Hepatocyte (in vitro differentiated cells): ENCODE measurements around the gene NPAS3. TPM values are rescaled to one million over a fixed set of nuclear protein-coding genes. Genes with fewer than 3 reads are reported as not detected.

ENCODE experiments used
- DNase-seq: peaks from one replicate; pipeline ENCODE4 v3.0.0-alpha.2; 2016; ENCODE audit warnings: low spot score
- H2AFZ ChIP-seq: fragments of 200-600 bp; sonication (generic); 2 replicates; pipeline ENCODE4 v1.6.0; 2016; ENCODE audit warnings: antibody characterized with exemption, mild to moderate bottlenecking
- H3K27ac ChIP-seq: fragments of 200-600 bp; sonication (generic); 2 replicates; pipeline ENCODE4 v1.5.1; 2016; ENCODE audit warnings: mild to moderate bottlenecking
- H3K27me3 ChIP-seq: fragments of 200-600 bp; sonication (generic); 2 replicates; pipeline ENCODE4 v1.6.1; 2016
- H3K36me3 ChIP-seq: fragments of 200-600 bp; sonication (generic); replicated peaks from 2 replicates; pipeline ENCODE4 v1.5.1; 2016; ENCODE audit warnings: low read depth; ENCODE audit not compliant: insufficient read depth
- H3K4me1 ChIP-seq: fragments of 200-600 bp; sonication (generic); 2 replicates; pipeline ENCODE4 v1.5.1; 2016; ENCODE audit warnings: mild to moderate bottlenecking, moderate library complexity; ENCODE audit not compliant: insufficient read depth
- H3K4me2 ChIP-seq: fragments of 200-600 bp; sonication (generic); 2 replicates; pipeline ENCODE4 v1.6.0; 2016
- H3K4me3 ChIP-seq: fragments of 200-600 bp; sonication (generic); 2 replicates; pipeline ENCODE4 v1.5.1; 2016; ENCODE audit warnings: mild to moderate bottlenecking
- H3K79me2 ChIP-seq: fragments of 200-600 bp; sonication (generic); 2 replicates; pipeline ENCODE4 v1.6.0; 2017; ENCODE audit warnings: mild to moderate bottlenecking
- H3K9me2 ChIP-seq: fragments of 200-600 bp; sonication (generic); replicated peaks from 2 replicates; pipeline ENCODE4 v1.6.0; 2017; ENCODE audit warnings: mild to moderate bottlenecking; ENCODE audit not compliant: insufficient read depth
- H3K9me3 ChIP-seq: fragments of 200-600 bp; sonication (generic); 2 replicates; pipeline ENCODE4 v1.5.1; 2016; ENCODE audit warnings: low read depth, mild to moderate bottlenecking
- H4K20me1 ChIP-seq: fragments of 200-600 bp; sonication (generic); 2 replicates; pipeline ENCODE4 v1.6.0; 2016; ENCODE audit warnings: mild to moderate bottlenecking; ENCODE audit not compliant: insufficient read depth, poor library complexity, severe bottlenecking
- EZH2 ChIP-seq: fragments of 200-600 bp; sonication (generic); IDR thresholded peaks from 2 replicates; pipeline ENCODE4 v1.6.1; 2016; ENCODE audit warnings: antibody characterized with exemption, mild to moderate bottlenecking, borderline replicate concordance
- EZH2phosphoT487 ChIP-seq: fragments of 200-600 bp; sonication (generic); IDR thresholded peaks from one replicate; pipeline ENCODE4 v1.6.1; 2018; ENCODE audit warnings: antibody characterized with exemption, mild to moderate bottlenecking, low read depth, moderate library complexity; ENCODE audit not compliant: unreplicated experiment, severe bottlenecking
- WGBS: methylation state at CpG from one replicate; pipeline ENCODE4 v1.1.6; 2016; ENCODE audit warnings: low lambda C conversion rate; ENCODE audit errors: missing lambda C conversion rate; 5-methylcytosine and 5-hydroxymethylcytosine counted together
- polyA plus RNA-seq: library from polyadenylated mRNA; unstranded; fragments of >200 nt; fragmentation: Nextera tagmentation; extraction: Ambion mirVana; gene quantifications from 2 replicates; pipeline ENCODE4 v1.2.1, GENCODE V29; 2016
- total RNA-seq: library from RNA; depleted of rRNA; stranded (reverse); fragments of >200 nt; gene quantifications from 2 replicates; pipeline ENCODE4 v1.2.3, GENCODE V29; 2014
- TF ChIP-seq, protein P1 (sequence below): fragments of 200-600 bp; sonication (generic); IDR thresholded peaks from 2 replicates; pipeline ENCODE4 v1.5.1; 2016; ENCODE audit warnings: antibody characterized with exemption, mild to moderate bottlenecking; ENCODE audit not compliant: poor library complexity

NPAS3 gene
- total and polyA plus RNA-seq, 2 experiments from 2014 or later = 0.11 to 1.1 TPM

DNA sequence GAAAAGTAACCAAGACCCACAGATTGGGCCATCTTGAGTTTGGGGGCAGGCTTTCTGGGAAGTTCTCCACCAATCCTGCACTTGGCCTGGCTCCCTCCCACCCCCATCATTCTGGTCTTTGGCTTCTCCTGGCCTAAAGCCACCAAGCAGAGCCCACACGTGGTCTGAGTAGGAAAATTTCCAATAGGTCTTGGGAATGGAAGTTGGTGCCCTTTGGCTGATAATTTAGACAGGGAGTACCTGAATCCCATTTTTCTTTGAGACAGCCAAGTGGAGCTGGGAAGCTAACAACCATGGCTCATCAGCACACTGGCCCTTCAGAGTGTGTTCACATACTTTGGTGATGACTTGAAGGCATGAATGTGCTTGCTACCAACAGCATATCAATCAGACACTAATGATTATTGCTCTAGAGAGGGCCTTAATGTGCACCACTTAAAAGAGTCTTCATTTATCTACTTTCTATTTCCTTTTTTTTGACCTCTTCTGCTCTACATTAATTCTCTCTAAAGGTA lies 856.2 kb downstream of the NPAS3 start:
- H2AFZ ChIP-seq = no peak overlapping the region
- no peaks in the 10 kb centered on the region for H3K9me2 ChIP-seq
- H4K20me1 ChIP-seq = no peaks in the 10 kb centered on the region
- H3K79me2 ChIP-seq = no peaks in the 10 kb centered on the region
- WGBS = 78% methylated on average over 1 of the region's 1 CpG
- H3K36me3 ChIP-seq = no peaks in the 10 kb centered on the region
- no peaks in the 10 kb centered on the region for H3K9me3 ChIP-seq
- H3K27ac ChIP-seq = no peak overlapping the region
- TF ChIP-seq, protein P1, sequence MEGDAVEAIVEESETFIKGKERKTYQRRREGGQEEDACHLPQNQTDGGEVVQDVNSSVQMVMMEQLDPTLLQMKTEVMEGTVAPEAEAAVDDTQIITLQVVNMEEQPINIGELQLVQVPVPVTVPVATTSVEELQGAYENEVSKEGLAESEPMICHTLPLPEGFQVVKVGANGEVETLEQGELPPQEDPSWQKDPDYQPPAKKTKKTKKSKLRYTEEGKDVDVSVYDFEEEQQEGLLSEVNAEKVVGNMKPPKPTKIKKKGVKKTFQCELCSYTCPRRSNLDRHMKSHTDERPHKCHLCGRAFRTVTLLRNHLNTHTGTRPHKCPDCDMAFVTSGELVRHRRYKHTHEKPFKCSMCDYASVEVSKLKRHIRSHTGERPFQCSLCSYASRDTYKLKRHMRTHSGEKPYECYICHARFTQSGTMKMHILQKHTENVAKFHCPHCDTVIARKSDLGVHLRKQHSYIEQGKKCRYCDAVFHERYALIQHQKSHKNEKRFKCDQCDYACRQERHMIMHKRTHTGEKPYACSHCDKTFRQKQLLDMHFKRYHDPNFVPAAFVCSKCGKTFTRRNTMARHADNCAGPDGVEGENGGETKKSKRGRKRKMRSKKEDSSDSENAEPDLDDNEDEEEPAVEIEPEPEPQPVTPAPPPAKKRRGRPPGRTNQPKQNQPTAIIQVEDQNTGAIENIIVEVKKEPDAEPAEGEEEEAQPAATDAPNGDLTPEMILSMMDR = no peak
- TF ChIP-seq EZH2phosphoT487 = no peak
- no peak for TF ChIP-seq EZH2
- H3K4me2 ChIP-seq = no peak overlapping the region
- peaks cover 9% of the 10 kb centered on the region for H3K27me3 ChIP-seq
- H3K4me1 ChIP-seq = no peaks in the 10 kb centered on the region
- no peak overlapping the region for H3K4me3 ChIP-seq
- DNase-seq = no peak

DNA sequence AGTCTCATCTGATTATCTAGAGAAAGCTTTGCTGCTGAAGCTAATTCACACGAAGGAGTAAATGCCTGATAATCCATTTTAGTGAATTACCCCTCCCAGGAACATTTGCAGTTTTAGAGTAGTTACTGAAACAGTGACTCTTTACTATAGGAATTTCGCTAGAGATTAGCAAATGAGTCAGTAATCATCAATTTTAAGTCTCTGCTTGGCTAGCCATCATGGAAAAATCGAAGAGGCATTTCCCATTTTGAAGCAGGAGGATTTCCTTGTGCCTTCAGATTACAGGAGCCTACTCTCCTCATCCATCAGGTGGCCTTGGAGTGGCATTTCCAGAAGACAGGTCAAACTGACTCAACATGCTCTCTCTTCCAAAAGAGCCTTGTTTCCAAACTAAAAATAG lies 857.7 kb downstream of the NPAS3 start:
- Histone ChIP-seq H3K9me2 (no peaks in the 10 kb centered on the region), H3K27ac (no peak overlapping the region), H3K27me3 (peaks cover 9% of the 10 kb centered on the region), H3K4me1 (no peaks in the 10 kb centered on the region), H3K79me2 (no peaks in the 10 kb centered on the region), H3K4me2 (no peak overlapping the region), H3K9me3 (no peaks in the 10 kb centered on the region), H3K4me3 (no peak overlapping the region), H4K20me1 (no peaks in the 10 kb centered on the region), H2AFZ (no peak overlapping the region), H3K36me3 (no peaks in the 10 kb centered on the region)
- DNase-seq = no peak
- TF ChIP-seq, protein P1 = no peak
- TF ChIP-seq EZH2 = no peak
- TF ChIP-seq EZH2phosphoT487 = no peak
- WGBS = 69% methylated on average over 3 of the region's 3 CpGs

DNA sequence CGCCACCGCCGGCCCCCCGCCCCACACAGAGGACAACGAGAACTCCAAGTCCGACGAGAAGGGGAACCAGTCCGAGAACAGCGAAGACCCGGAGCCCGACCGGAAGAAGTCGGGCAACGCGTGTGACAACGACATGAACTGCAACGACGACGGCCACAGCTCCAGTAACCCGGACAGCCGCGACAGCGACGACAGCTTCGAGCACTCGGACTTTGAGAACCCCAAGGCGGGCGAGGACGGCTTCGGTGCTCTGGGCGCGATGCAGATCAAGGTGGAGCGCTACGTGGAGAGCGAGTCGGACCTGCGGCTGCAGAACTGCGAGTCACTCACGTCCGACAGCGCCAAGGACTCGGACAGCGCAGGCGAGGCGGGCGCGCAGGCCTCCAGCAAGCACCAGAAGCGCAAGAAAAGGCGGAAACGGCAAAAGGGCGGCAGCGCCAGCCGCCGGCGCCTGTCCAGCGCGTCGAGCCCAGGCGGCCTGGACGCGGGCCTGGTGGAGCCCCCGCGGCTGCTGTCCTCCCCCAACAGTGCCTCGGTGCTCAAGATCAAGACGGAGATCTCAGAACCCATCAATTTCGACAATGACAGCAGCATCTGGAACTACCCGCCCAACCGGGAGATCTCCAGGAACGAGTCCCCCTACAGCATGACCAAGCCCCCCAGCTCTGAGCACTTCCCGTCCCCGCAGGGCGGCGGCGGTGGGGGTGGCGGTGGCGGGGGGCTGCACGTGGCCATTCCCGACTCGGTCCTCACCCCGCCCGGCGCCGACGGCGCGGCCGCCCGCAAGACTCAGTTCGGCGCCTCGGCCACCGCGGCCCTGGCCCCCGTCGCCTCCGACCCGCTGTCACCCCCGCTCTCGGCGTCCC lies 861.3 kb downstream of the NPAS3 start:
- H3K27ac ChIP-seq = no peak overlapping the region
- TF ChIP-seq EZH2 = no peak
- no peak for TF ChIP-seq EZH2phosphoT487
- TF ChIP-seq, protein P1 = no peak
- no peaks in the 10 kb centered on the region for H3K9me3 ChIP-seq
- no peak overlapping the region for H3K4me3 ChIP-seq
- H3K9me2 ChIP-seq = no peaks in the 10 kb centered on the region
- H4K20me1 ChIP-seq = no peaks in the 10 kb centered on the region
- H3K4me1 ChIP-seq = no peaks in the 10 kb centered on the region
- H3K27me3 ChIP-seq = peaks cover 3% of the 10 kb centered on the region
- H3K36me3 ChIP-seq = no peaks in the 10 kb centered on the region
- 97% methylated on average over 45 of the region's 100 CpGs for WGBS
- no peak overlapping the region for H2AFZ ChIP-seq
- H3K4me2 ChIP-seq = no peak overlapping the region
- no peaks in the 10 kb centered on the region for H3K79me2 ChIP-seq
- no peak for DNase-seq
